Neural cell (in vitro differentiated cells): ENCODE data around the gene MAD1L1. TPM values are rescaled to one million over a fixed set of nuclear protein-coding genes. Genes with fewer than 3 reads are reported as not detected.

Experiments used
- H2AFZ ChIP-seq: fragments of 200-600, 300-800 bp; sonication (generic), shearing (Covaris generic); 2 replicates; pipeline ENCODE4 v1.6.0; 2014; ENCODE audit warnings: low read depth, mild to moderate bottlenecking, antibody characterized with exemption, low read length, moderate library complexity
- H3F3A ChIP-seq: fragments of 200-600 bp; shearing (Covaris generic); 2 replicates; pipeline ENCODE4 v1.6.1; 2016; ENCODE audit warnings: mild to moderate bottlenecking, moderate library complexity, mixed read lengths, antibody characterized with exemption, low read length; ENCODE audit not compliant: insufficient read depth, poor library complexity, severe bottlenecking
- H3K27ac ChIP-seq: fragments of 200-600, 300-800 bp; sonication (generic), shearing (Covaris generic); 2 replicates; pipeline ENCODE4 v1.5.1; 2014; ENCODE audit warnings: mild to moderate bottlenecking, low read length, moderate library complexity
- H3K27me3 ChIP-seq: fragments of 300-800, 200-600 bp; sonication (generic), shearing (Covaris generic); 2 replicates; pipeline ENCODE4 v1.6.0; 2014; ENCODE audit warnings: mild to moderate bottlenecking, low read depth, low read length, moderate library complexity; ENCODE audit not compliant: insufficient read depth
- H3K36me3 ChIP-seq: fragments of 300-800, 200-600 bp; sonication (generic), shearing (Covaris generic); 2 replicates; pipeline ENCODE4 v1.5.1; 2014; ENCODE audit warnings: mild to moderate bottlenecking, antibody characterized with exemption, low read length, moderate library complexity; ENCODE audit not compliant: insufficient read depth
- H3K4me2 ChIP-seq: fragments of 300-800, 200-600 bp; sonication (generic), shearing (Covaris generic); 2 replicates; pipeline ENCODE4 v1.6.0; 2014; ENCODE audit warnings: mild to moderate bottlenecking, low read length
- H3K4me3 ChIP-seq: fragments of 300-800, 200-600 bp; sonication (generic), shearing (Covaris generic); 2 replicates; pipeline ENCODE4 v1.5.1; 2014; ENCODE audit warnings: mild to moderate bottlenecking, low read length, moderate library complexity
- H3K79me2 ChIP-seq: fragments of 200-600 bp; shearing (Covaris generic); replicated peaks from 2 replicates; pipeline ENCODE4 v1.6.0; 2014; ENCODE audit warnings: mild to moderate bottlenecking, low read length, moderate library complexity; ENCODE audit not compliant: insufficient read depth
- H3K9ac ChIP-seq: fragments of 300-800, 200-600 bp; sonication (generic), shearing (Covaris generic); 2 replicates; pipeline ENCODE4 v1.6.1; 2016; ENCODE audit warnings: mild to moderate bottlenecking, low read length, mixed read lengths
- H3K9me2 ChIP-seq: fragments of 200-600 bp; shearing (Covaris generic); 2 replicates; pipeline ENCODE4 v1.6.1; 2016; ENCODE audit warnings: mild to moderate bottlenecking, low read length, mixed read lengths; ENCODE audit not compliant: insufficient read depth
- H3K9me3 ChIP-seq: fragments of 200-600, 300-800 bp; sonication (generic), shearing (Covaris generic); 2 replicates; pipeline ENCODE4 v1.6.1; 2016; ENCODE audit warnings: mild to moderate bottlenecking, mixed run types, low read length, moderate library complexity, mixed read lengths
- H4K20me1 ChIP-seq: fragments of 200-600 bp; shearing (Covaris generic); 2 replicates; pipeline ENCODE4 v1.6.1; 2016; ENCODE audit warnings: mild to moderate bottlenecking, mixed run types; ENCODE audit not compliant: insufficient read depth
- CTCF ChIP-seq: fragments of 450-650 bp; IDR thresholded peaks from 2 replicates; pipeline ENCODE4 v1.5.1; 2014; ENCODE audit warnings: antibody characterized with exemption, mild to moderate bottlenecking, moderate library complexity; ENCODE audit not compliant: poor library complexity, severe bottlenecking
- EP300 ChIP-seq: fragments of 450-650 bp; conservative IDR thresholded peaks from 2 replicates; pipeline ENCODE4 v1.6.1; 2014; ENCODE audit warnings: antibody characterized with exemption, mild to moderate bottlenecking, moderate library complexity; ENCODE audit not compliant: poor library complexity, severe bottlenecking
- EZH2 ChIP-seq: fragments of 200-600, 300-800 bp; shearing (Covaris generic), sonication (generic); IDR thresholded peaks from 2 replicates; pipeline ENCODE4 v1.6.1; 2014; ENCODE audit warnings: antibody characterized with exemption, low read length, borderline replicate concordance, mild to moderate bottlenecking; ENCODE audit not compliant: insufficient read depth, poor library complexity, severe bottlenecking
- MXI1 ChIP-seq: fragments of 450-650 bp; conservative IDR thresholded peaks from 2 replicates; pipeline ENCODE4 v1.6.1; 2014; ENCODE audit warnings: antibody characterized with exemption, mild to moderate bottlenecking; ENCODE audit not compliant: poor library complexity, severe bottlenecking
- POLR2AphosphoS5 ChIP-seq: IDR thresholded peaks from 2 replicates; pipeline ENCODE4 v1.6.1; 2012
- RAD21 ChIP-seq: fragments of 450-650 bp; conservative IDR thresholded peaks from 2 replicates; pipeline ENCODE4 v1.6.1; 2014; ENCODE audit warnings: antibody characterized with exemption, mild to moderate bottlenecking, moderate library complexity
- SMC3 ChIP-seq: fragments of 450-650 bp; conservative IDR thresholded peaks from 2 replicates; pipeline ENCODE4 v1.6.1; 2014; ENCODE audit warnings: antibody characterized with exemption, mild to moderate bottlenecking, moderate library complexity; ENCODE audit not compliant: poor library complexity
- TAF1 ChIP-seq: IDR thresholded peaks from 2 replicates; pipeline ENCODE4 v1.6.1; 2012; ENCODE audit warnings: low read depth
- polyA plus RNA-seq: library from polyadenylated mRNA; depleted of rRNA; stranded (reverse); fragments of >200 nt; gene quantifications from 2 replicates; pipeline ENCODE4 v1.2.3, GENCODE V29; 2014
- TF ChIP-seq, protein P1 (sequence below): IDR thresholded peaks from 2 replicates; pipeline ENCODE4 v1.6.1; 2012; ENCODE audit warnings: borderline replicate concordance

MAD1L1 gene
- polyA plus RNA-seq, 1 donor from 2014 or later, result 31.4 TPM

GRCh38 chr7:2093215-2093842 lies 139.4 kb downstream of the MAD1L1 start:
- no peak overlapping the region for H3K27ac ChIP-seq
- H3K79me2 ChIP-seq, result no peaks in the 10 kb centered on the region
- H3K4me2 ChIP-seq, result no peak overlapping the region
- no peak overlapping the region for H3K4me3 ChIP-seq
- no peaks in the 10 kb centered on the region for H3K9me2 ChIP-seq
- no peaks in the 10 kb centered on the region for H3K27me3 ChIP-seq
- no peak overlapping the region for H3K9ac ChIP-seq
- no peaks in the 10 kb centered on the region for H3K36me3 ChIP-seq
- H3F3A ChIP-seq, result no peaks in the 10 kb centered on the region
- H4K20me1 ChIP-seq, result no peaks in the 10 kb centered on the region
- no peak overlapping the region for H2AFZ ChIP-seq
- no peak for TF ChIP-seq POLR2AphosphoS5
- no peak for TF ChIP-seq SMC3
- TF ChIP-seq, protein P1, sequence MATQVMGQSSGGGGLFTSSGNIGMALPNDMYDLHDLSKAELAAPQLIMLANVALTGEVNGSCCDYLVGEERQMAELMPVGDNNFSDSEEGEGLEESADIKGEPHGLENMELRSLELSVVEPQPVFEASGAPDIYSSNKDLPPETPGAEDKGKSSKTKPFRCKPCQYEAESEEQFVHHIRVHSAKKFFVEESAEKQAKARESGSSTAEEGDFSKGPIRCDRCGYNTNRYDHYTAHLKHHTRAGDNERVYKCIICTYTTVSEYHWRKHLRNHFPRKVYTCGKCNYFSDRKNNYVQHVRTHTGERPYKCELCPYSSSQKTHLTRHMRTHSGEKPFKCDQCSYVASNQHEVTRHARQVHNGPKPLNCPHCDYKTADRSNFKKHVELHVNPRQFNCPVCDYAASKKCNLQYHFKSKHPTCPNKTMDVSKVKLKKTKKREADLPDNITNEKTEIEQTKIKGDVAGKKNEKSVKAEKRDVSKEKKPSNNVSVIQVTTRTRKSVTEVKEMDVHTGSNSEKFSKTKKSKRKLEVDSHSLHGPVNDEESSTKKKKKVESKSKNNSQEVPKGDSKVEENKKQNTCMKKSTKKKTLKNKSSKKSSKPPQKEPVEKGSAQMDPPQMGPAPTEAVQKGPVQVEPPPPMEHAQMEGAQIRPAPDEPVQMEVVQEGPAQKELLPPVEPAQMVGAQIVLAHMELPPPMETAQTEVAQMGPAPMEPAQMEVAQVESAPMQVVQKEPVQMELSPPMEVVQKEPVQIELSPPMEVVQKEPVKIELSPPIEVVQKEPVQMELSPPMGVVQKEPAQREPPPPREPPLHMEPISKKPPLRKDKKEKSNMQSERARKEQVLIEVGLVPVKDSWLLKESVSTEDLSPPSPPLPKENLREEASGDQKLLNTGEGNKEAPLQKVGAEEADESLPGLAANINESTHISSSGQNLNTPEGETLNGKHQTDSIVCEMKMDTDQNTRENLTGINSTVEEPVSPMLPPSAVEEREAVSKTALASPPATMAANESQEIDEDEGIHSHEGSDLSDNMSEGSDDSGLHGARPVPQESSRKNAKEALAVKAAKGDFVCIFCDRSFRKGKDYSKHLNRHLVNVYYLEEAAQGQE, result no peak
- TF ChIP-seq CTCF, result no peak
- no peak for TF ChIP-seq EZH2
- no peak for TF ChIP-seq EP300
- TF ChIP-seq TAF1, result no peak
- TF ChIP-seq MXI1, result no peak
- no peak for TF ChIP-seq RAD21
- no peaks in the 10 kb centered on the region for H3K9me3 ChIP-seq

DNA sequence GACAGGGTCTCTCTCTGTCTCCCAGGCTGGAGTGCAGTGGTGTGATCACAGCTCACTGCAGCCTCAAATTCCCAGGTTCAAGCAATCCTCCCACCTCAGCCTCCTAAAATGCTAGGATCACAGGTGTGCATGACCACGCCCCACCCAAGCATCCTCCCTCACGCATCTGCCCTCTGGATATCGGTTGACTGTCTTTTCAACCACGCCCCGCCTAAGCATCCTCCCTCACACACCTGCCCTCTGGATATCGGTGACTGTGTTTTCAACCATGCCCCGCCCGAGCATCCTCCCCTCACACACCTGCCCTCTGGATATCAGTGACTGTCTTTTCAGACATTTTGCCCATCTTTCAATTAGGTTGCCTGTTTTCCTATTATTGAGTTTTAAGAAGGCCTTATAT lies 140.5 kb downstream of the MAD1L1 start:
- H3K9me3 ChIP-seq, result no peaks in the 10 kb centered on the region
- H3K9me2 ChIP-seq, result no peaks in the 10 kb centered on the region
- no peaks in the 10 kb centered on the region for H3K27me3 ChIP-seq
- H3K4me2 ChIP-seq, result no peak overlapping the region
- no peaks in the 10 kb centered on the region for H3K79me2 ChIP-seq
- H4K20me1 ChIP-seq, result no peaks in the 10 kb centered on the region
- H3K9ac ChIP-seq, result no peak overlapping the region
- no peaks in the 10 kb centered on the region for H3F3A ChIP-seq
- H2AFZ ChIP-seq, result no peak overlapping the region
- H3K27ac ChIP-seq, result no peak overlapping the region
- H3K4me3 ChIP-seq, result no peak overlapping the region
- TF ChIP-seq CTCF, result no peak
- no peak for TF ChIP-seq RAD21
- no peak for TF ChIP-seq TAF1
- no peak for TF ChIP-seq EZH2
- TF ChIP-seq SMC3, result no peak
- no peak for TF ChIP-seq POLR2AphosphoS5
- TF ChIP-seq, protein P1, result no peak
- no peak for TF ChIP-seq EP300
- TF ChIP-seq MXI1, result no peak
- H3K36me3 ChIP-seq, result no peaks in the 10 kb centered on the region
